Mesenchymal stem cell (in vitro differentiated cells and primary cell): ENCODE results near the gene TMEM121.
"Not testable (repeated sequence)": the region's sequence is repeated elsewhere in the genome, so short reads cannot be mapped to it uniquely, and the experiment has no call there.

Source experiments
- DNase-seq: peaks from one replicate; pipeline ENCODE4 v3.0.0-alpha.2; 2013
- H2AFZ ChIP-seq: one replicate; pipeline ENCODE4 v1.6.1; 2013; ENCODE audit warnings: low read depth, mild to moderate bottlenecking, control low read depth, inconsistent platforms, low read length, moderate library complexity
- H2AK5ac ChIP-seq: 2 replicates; pipeline ENCODE4 v1.6.1; 2013; ENCODE audit warnings: low read length, moderate library complexity, mild to moderate bottlenecking, inconsistent platforms; ENCODE audit not compliant: severe bottlenecking
- H2BK120ac ChIP-seq: one replicate; pipeline ENCODE4 v1.6.1; 2013; ENCODE audit warnings: low read depth, mild to moderate bottlenecking, inconsistent platforms, low read length, moderate library complexity
- H2BK12ac ChIP-seq, 2 experiments: one replicate each; pipeline ENCODE4 v1.6.1; 2013; ENCODE audit warnings: inconsistent platforms in 2 of 2, low read length in 2 of 2, mild to moderate bottlenecking in 2 of 2, moderate library complexity in 2 of 2, control low read depth in 1 of 2
- H2BK15ac ChIP-seq: one replicate; pipeline ENCODE4 v1.6.1; 2013; ENCODE audit warnings: mild to moderate bottlenecking, low read depth, inconsistent platforms; ENCODE audit not compliant: poor library complexity, severe bottlenecking
- H2BK5ac ChIP-seq: 2 replicates; pipeline ENCODE4 v1.6.1; 2013; ENCODE audit warnings: low read depth, mild to moderate bottlenecking, low read length, control low read depth, inconsistent platforms; ENCODE audit not compliant: poor library complexity, severe bottlenecking
- H3K14ac ChIP-seq, 2 experiments: one replicate each; pipeline ENCODE4 v1.6.1; 2013; ENCODE audit warnings: inconsistent platforms in 2 of 2, low read length in 2 of 2, control low read depth in 1 of 2, mild to moderate bottlenecking in 1 of 2, moderate library complexity in 1 of 2
- H3K18ac ChIP-seq, 2 experiments: one replicate each; pipeline ENCODE4 v1.6.1; 2013; ENCODE audit warnings: inconsistent platforms in 2 of 2, low read length in 2 of 2, control low read depth in 1 of 2, low read depth in 1 of 2, mild to moderate bottlenecking in 1 of 2
- H3K23ac ChIP-seq, 2 experiments: one replicate each; pipeline ENCODE4 v1.6.1; 2013; ENCODE audit warnings: inconsistent platforms in 2 of 2, low read length in 2 of 2, mild to moderate bottlenecking in 2 of 2, moderate library complexity in 2 of 2, control low read depth in 1 of 2
- H3K27ac ChIP-seq: 2 replicates; pipeline ENCODE4 v1.5.1; 2013; ENCODE audit warnings: mild to moderate bottlenecking, moderate library complexity, low read length, control low read depth, inconsistent platforms; ENCODE audit not compliant: poor library complexity, severe bottlenecking
- H3K27me3 ChIP-seq, 2 experiments: 2 replicates each; pipeline versions ENCODE4 v1.6.1 to v1.7.0; 2013; ENCODE audit warnings: low read length in 2 of 2, mild to moderate bottlenecking in 2 of 2, moderate library complexity in 2 of 2, control low read depth in 1 of 2, inconsistent platforms in 1 of 2; ENCODE audit not compliant: control insufficient read depth in 1 of 2, insufficient read depth in 1 of 2
- H3K36me3 ChIP-seq, 2 experiments: 2 replicates each; pipeline versions ENCODE4 v1.6.1 to v1.7.0; 2013; ENCODE audit warnings: low read length in 2 of 2, control low read depth in 1 of 2, inconsistent platforms in 1 of 2, low read depth in 1 of 2, mild to moderate bottlenecking in 1 of 2; ENCODE audit not compliant: insufficient read depth in 2 of 2, control insufficient read depth in 1 of 2
- H3K4ac ChIP-seq, 2 experiments: one replicate each; pipeline ENCODE4 v1.6.1; 2013; ENCODE audit warnings: inconsistent platforms in 2 of 2, low read length in 2 of 2, mild to moderate bottlenecking in 2 of 2, moderate library complexity in 2 of 2, control low read depth in 1 of 2, low read depth in 1 of 2
- H3K4me1 ChIP-seq: 2 replicates; pipeline ENCODE4 v1.6.1; 2013; ENCODE audit warnings: low read depth, low read length, control low read depth; ENCODE audit not compliant: control insufficient read depth, insufficient read depth
- H3K4me2 ChIP-seq: 2 replicates; pipeline ENCODE4 v1.6.1; 2013; ENCODE audit warnings: low read length, mild to moderate bottlenecking, inconsistent platforms; ENCODE audit not compliant: poor library complexity, severe bottlenecking
- H3K4me3 ChIP-seq, 2 experiments: 2 replicates each; pipeline versions ENCODE4 v1.5.1 to v1.7.0; 2013; ENCODE audit warnings: low read length in 2 of 2, mild to moderate bottlenecking in 2 of 2, control low read depth in 1 of 2, low read depth in 1 of 2; ENCODE audit not compliant: insufficient read depth in 1 of 2
- H3K79me1 ChIP-seq: replicated peaks from 2 replicates; pipeline ENCODE4 v1.6.1; 2013; ENCODE audit warnings: mild to moderate bottlenecking, control low read depth, low read length, inconsistent platforms; ENCODE audit not compliant: poor library complexity, severe bottlenecking
- H3K9ac ChIP-seq: 2 replicates; pipeline ENCODE4 v1.7.0; 2013; ENCODE audit warnings: mild to moderate bottlenecking, low read length, moderate library complexity
- H3K9me3 ChIP-seq: 2 replicates; pipeline ENCODE4 v1.7.0; 2013; ENCODE audit warnings: mild to moderate bottlenecking, low read length; ENCODE audit not compliant: control insufficient read depth
- H4K8ac ChIP-seq: one replicate; pipeline ENCODE4 v1.6.1; 2013; ENCODE audit warnings: inconsistent platforms, mild to moderate bottlenecking, low read length, moderate library complexity
- H4K91ac ChIP-seq: one replicate; pipeline ENCODE4 v1.6.1; 2013; ENCODE audit warnings: mild to moderate bottlenecking, low read length, inconsistent platforms
- WGBS: methylation state at CpG from one replicate; pipeline ENCODE4 v1.1.7; 2013; ENCODE audit warnings: mixed read lengths; 5-methylcytosine and 5-hydroxymethylcytosine counted together

The TMEM121 gene

DNA sequence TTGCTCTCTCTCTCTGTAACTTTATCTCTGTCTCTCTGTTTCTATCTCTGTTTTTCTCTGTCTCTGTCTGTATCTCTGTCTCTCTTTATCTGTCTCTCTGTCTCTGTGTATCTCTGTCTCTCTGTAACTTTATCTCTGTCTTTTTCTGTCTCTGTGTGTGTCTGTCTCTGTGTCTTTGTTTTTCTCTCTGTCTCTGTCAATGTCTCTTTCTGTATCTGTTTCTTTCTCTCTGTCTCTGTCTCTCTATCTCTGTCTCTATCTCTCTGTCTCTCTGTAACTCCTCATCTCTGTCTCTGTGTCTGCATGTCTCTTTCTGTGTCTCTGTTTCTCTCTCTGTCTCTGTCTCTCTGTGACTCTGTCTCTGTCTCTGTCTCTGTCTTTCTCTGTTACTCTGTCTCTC, 51.7 kb downstream of the TMEM121 start:
- H3K4ac ChIP-seq, result no peak overlapping the region
- no peak overlapping the region for H2BK12ac ChIP-seq
- H3K4me2 ChIP-seq, result no peak overlapping the region
- no peaks in the 10 kb centered on the region for H3K27me3 ChIP-seq
- H3K4me1 ChIP-seq, result no peaks in the 10 kb centered on the region
- no peak overlapping the region for H3K27ac ChIP-seq
- no peaks in the 10 kb centered on the region for H3K9me3 ChIP-seq
- no peaks in the 10 kb centered on the region for H3K79me1 ChIP-seq
- no peak overlapping the region for H3K4me3 ChIP-seq
- H2BK120ac ChIP-seq, result no peak overlapping the region
- H3K18ac ChIP-seq, result no peak overlapping the region
- H3K36me3 ChIP-seq, result no peaks in the 10 kb centered on the region
- H3K23ac ChIP-seq, result no peak overlapping the region
- H3K9ac ChIP-seq, result no peak overlapping the region
- H4K91ac ChIP-seq, result no peak overlapping the region
- no peak overlapping the region for H2AK5ac ChIP-seq
- no peak overlapping the region for H4K8ac ChIP-seq
- H2AFZ ChIP-seq, result no peak overlapping the region
- DNase-seq, result no peak
- H3K14ac ChIP-seq, result no peak overlapping the region
- H2BK5ac ChIP-seq, result no peak overlapping the region
- no peak overlapping the region for H2BK15ac ChIP-seq

DNA sequence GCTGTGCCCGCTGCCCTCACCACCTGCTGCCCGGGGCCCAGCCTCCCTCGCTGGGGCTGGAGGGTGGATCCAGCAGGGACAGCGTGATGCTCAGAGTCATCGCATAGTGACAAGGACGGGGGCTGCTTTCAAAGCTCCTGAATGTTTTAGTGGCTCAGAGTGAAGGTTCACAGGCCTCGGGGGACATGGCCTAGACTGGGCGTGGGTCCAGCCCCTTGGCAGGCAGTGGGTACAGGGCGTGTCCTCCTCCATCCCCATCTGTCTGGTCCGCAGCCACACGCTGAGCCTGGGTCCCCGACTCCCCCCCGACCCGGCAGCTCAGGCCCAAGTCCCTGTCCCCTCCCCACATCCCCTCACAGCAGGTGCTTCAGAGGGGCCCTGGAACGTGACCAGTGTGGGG, 52.8 kb downstream of the TMEM121 start:
- not testable (repeated sequence) for H3K27me3 ChIP-seq, H3K36me3 ChIP-seq, H3K9me3 ChIP-seq, H4K91ac ChIP-seq, H3K4me3 ChIP-seq, H2AFZ ChIP-seq, H3K4ac ChIP-seq, H3K4me1 ChIP-seq, H4K8ac ChIP-seq, H2BK5ac ChIP-seq, H2BK12ac ChIP-seq, H3K18ac ChIP-seq, H3K4me2 ChIP-seq, H3K27ac ChIP-seq, H2BK120ac ChIP-seq, H2AK5ac ChIP-seq, DNase-seq, H3K14ac ChIP-seq, H3K9ac ChIP-seq, H3K23ac ChIP-seq, H2BK15ac ChIP-seq, H3K79me1 ChIP-seq
- WGBS, result no CpG with 5 or more reads among the region's 15 CpGs
